Transverse colon (tissue), 4 donors: ENCODE data around the gene PDE10A.

Experiments
- CTCF ChIP-seq, 5 experiments: fragments of 200-600 bp in 3 of 5; fragments of 450-650 bp in 2 of 5; sonication (generic) in 3 of 5; IDR thresholded peaks; 1 replicate in 2 of 5; 2 replicates in 3 of 5; pipeline ENCODE4 v1.5.1; 2016 to 2017; ENCODE audit warnings: antibody characterized with exemption in 5 of 5, inconsistent platforms in 3 of 5, mild to moderate bottlenecking in 2 of 5, moderate library complexity in 1 of 5
- EP300 ChIP-seq: sonication (generic); formaldehyde crosslinking; IDR thresholded peaks from one replicate; pipeline ENCODE4 v1.6.1; 2017; ENCODE audit warnings: antibody characterized with exemption, low read depth
- POLR2A ChIP-seq: fragments of 450-650 bp; IDR thresholded peaks from one replicate; pipeline ENCODE4 v1.6.1; 2016; ENCODE audit warnings: antibody characterized with exemption, mild to moderate bottlenecking, moderate library complexity
- POLR2AphosphoS5 ChIP-seq, 3 donors: sonication (generic); formaldehyde crosslinking; IDR thresholded peaks; one replicate each; pipeline ENCODE4 v1.6.1; 2016; ENCODE audit warnings: antibody characterized with exemption in 3 of 3

- TF ChIP-seq CTCF (IDR thresholded peaks at IDR 0.05) = no peak
- TF ChIP-seq POLR2AphosphoS5 (IDR thresholded peaks at IDR 0.05) = no peak
- TF ChIP-seq EP300 = no peak
- TF ChIP-seq POLR2A = no peak
Measured at GRCh38 chr6:165647041-165647440, 16.0 kb downstream of the PDE10A start.
